Measurements from ENCODE around the gene LIF.

DNA sequence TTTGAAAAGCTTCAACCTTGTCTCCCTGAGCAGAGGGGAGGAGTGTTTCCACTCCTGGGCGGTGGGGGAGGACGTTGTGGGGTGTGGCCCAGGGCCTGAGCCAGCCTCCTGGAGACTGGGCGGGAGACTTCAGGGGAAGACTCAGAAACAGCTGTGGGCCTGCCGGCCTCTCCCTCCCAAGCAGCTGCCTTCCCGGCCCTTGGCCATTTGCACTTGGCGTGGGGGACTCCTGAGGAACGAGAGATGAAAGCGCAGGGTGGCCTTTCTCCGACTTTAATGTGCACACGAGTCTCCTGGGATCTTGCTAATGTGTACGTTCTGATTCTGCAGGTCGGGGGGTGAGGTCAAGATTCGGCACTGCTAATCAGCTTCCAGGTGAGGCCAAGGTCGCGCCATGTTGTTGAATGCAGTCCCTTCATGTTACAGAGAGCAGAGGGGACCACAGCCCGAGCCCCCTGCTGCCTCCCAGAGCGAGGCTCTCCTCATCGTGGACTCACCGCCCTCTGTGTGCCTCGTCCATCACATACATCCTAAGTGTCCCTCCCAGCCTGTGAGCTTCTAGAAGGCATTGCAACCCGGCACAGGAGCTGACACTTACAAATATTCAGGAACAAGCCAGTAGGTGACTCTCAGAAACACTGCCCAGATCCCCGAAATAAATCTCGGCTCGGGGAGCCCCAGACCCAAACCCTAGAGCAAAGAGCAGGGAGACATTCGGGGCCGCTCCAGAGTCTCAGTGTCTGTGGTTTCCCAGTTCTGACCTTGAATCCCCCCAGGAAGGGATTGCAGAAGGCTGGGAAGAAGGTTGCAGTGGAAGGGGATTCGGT lies 7.7 kb downstream of the LIF start:
- TF ChIP-seq POLR2A (IDR thresholded peaks at IDR 0.05; ENCODE audit: low read length), result no peak
- TF ChIP-seq, protein P1, sequence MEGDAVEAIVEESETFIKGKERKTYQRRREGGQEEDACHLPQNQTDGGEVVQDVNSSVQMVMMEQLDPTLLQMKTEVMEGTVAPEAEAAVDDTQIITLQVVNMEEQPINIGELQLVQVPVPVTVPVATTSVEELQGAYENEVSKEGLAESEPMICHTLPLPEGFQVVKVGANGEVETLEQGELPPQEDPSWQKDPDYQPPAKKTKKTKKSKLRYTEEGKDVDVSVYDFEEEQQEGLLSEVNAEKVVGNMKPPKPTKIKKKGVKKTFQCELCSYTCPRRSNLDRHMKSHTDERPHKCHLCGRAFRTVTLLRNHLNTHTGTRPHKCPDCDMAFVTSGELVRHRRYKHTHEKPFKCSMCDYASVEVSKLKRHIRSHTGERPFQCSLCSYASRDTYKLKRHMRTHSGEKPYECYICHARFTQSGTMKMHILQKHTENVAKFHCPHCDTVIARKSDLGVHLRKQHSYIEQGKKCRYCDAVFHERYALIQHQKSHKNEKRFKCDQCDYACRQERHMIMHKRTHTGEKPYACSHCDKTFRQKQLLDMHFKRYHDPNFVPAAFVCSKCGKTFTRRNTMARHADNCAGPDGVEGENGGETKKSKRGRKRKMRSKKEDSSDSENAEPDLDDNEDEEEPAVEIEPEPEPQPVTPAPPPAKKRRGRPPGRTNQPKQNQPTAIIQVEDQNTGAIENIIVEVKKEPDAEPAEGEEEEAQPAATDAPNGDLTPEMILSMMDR (IDR thresholded peaks at IDR 0.05), result no peak
- no peak for TF ChIP-seq HDAC2 (IDR thresholded peaks at IDR 0.05)
- TF ChIP-seq SMC3 (IDR thresholded peaks at IDR 0.05), result no peak
- TF ChIP-seq ZNF302 (CRISPR knock-in tag; IDR thresholded peaks at IDR 0.05), result 0 out of 2 replicates have a peak, but pooled peaks have one; percentile 55
- TF ChIP-seq POLR2AphosphoS2 (conservative IDR thresholded peaks at IDR 0.05; ENCODE audit: low read length), result peak; percentile 41
- TF ChIP-seq, protein P2, sequence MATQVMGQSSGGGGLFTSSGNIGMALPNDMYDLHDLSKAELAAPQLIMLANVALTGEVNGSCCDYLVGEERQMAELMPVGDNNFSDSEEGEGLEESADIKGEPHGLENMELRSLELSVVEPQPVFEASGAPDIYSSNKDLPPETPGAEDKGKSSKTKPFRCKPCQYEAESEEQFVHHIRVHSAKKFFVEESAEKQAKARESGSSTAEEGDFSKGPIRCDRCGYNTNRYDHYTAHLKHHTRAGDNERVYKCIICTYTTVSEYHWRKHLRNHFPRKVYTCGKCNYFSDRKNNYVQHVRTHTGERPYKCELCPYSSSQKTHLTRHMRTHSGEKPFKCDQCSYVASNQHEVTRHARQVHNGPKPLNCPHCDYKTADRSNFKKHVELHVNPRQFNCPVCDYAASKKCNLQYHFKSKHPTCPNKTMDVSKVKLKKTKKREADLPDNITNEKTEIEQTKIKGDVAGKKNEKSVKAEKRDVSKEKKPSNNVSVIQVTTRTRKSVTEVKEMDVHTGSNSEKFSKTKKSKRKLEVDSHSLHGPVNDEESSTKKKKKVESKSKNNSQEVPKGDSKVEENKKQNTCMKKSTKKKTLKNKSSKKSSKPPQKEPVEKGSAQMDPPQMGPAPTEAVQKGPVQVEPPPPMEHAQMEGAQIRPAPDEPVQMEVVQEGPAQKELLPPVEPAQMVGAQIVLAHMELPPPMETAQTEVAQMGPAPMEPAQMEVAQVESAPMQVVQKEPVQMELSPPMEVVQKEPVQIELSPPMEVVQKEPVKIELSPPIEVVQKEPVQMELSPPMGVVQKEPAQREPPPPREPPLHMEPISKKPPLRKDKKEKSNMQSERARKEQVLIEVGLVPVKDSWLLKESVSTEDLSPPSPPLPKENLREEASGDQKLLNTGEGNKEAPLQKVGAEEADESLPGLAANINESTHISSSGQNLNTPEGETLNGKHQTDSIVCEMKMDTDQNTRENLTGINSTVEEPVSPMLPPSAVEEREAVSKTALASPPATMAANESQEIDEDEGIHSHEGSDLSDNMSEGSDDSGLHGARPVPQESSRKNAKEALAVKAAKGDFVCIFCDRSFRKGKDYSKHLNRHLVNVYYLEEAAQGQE (IDR thresholded peaks at IDR 0.05), result no peak
- TF ChIP-seq RCOR1 (IDR thresholded peaks at IDR 0.05; ENCODE audit: low read depth, low read length), result no peak
- peak; percentile 63; the same call in 1 of the 2 replicates for TF ChIP-seq FOXS1 (CRISPR knock-in tag; IDR thresholded peaks at IDR 0.05)
- no peak; a peak in 1 of 5 replicates for TF ChIP-seq EP300 (IDR thresholded peaks at IDR 0.05)
- TF ChIP-seq RAD21 (conservative IDR thresholded peaks at IDR 0.05 in 1 of 2, IDR thresholded peaks at IDR 0.05 in 1 of 2), result peak in 1 of 2 experiments; percentile 20; a peak in 1 of 5 replicates

Measured in A549 (cell line).